ENCODE data around the gene SDK1. TPM values are rescaled to one million over a fixed set of nuclear protein-coding genes. Genes with fewer than 3 reads are reported as not detected.

SDK1 gene
- total RNA-seq, 1 donor from 2014 or later: 16.7 TPM

DNA sequence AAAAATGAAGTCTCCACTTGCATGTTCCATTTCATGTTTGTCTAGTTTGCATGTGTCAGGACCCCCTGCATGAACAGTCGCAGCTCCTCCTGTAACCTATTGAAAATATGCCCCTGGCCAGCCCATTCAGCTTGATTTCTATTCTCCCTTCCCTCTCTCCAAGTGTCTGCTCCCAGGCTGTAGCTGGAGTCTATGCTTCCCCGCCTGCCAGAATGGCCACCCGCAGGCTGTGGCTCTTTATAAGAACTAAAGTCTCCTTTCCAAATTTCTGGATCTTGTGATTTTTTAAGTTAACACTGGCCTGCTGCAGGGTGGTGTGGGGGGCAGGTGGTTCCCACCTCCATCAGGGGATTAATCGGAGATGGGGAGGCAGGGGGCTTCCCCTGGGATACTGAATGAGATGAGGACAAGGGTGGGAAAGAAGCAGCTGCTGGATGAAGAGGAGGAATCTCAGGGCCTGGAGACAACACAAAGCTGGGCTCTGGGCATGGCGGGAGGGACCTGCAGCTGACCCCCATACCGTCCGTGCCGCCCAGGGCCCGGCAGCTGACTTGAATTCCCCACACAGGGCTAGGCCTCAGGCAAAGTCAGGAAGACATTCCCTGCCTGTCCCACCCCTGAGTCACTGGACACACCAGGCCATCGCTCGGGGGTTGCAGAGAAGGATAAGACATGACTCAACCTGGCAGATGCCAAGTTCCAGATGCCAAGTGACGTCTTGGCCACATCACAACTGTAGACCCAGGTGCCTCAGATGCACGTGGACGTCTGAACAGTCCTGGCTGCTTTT lies 981.6 kb downstream of the SDK1 start:
- TF ChIP-seq POLR2A (IDR thresholded peaks at IDR 0.05) (no peak), POLR2AphosphoS5 (IDR thresholded peaks at IDR 0.05; ENCODE audit: insufficient read depth in 1 of 2, low read depth in 1 of 2) (no peak)
- TF ChIP-seq, protein P1, sequence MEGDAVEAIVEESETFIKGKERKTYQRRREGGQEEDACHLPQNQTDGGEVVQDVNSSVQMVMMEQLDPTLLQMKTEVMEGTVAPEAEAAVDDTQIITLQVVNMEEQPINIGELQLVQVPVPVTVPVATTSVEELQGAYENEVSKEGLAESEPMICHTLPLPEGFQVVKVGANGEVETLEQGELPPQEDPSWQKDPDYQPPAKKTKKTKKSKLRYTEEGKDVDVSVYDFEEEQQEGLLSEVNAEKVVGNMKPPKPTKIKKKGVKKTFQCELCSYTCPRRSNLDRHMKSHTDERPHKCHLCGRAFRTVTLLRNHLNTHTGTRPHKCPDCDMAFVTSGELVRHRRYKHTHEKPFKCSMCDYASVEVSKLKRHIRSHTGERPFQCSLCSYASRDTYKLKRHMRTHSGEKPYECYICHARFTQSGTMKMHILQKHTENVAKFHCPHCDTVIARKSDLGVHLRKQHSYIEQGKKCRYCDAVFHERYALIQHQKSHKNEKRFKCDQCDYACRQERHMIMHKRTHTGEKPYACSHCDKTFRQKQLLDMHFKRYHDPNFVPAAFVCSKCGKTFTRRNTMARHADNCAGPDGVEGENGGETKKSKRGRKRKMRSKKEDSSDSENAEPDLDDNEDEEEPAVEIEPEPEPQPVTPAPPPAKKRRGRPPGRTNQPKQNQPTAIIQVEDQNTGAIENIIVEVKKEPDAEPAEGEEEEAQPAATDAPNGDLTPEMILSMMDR (IDR thresholded peaks at IDR 0.05): no peak

GRCh38 chr7:4286351-4286750 lies 985.3 kb downstream of the SDK1 start:
- Histone ChIP-seq H3K9me3 (no peaks in the 10 kb centered on the region), H3K4me3 (no peak overlapping the region), H3K4me1 (no peaks in the 10 kb centered on the region), H3K36me3 (no peaks in the 10 kb centered on the region), H3K27ac (no peak overlapping the region), H3K27me3 (no peaks in the 10 kb centered on the region)
- DNase-seq (ENCODE audit: extremely low spot score in 2 of 2): no peak
- intact Hi-C loops (cut with DNase I): no loop called here
- TF ChIP-seq POLR2A (IDR thresholded peaks at IDR 0.05): no peak
- no peak for TF ChIP-seq POLR2AphosphoS5 (IDR thresholded peaks at IDR 0.05; ENCODE audit: insufficient read depth in 1 of 2, low read depth in 1 of 2)
- TF ChIP-seq, protein P1 (IDR thresholded peaks at IDR 0.05): no peak

More for the DNA sequence above, 981.6 kb downstream of the SDK1 start:
- no peaks in the 10 kb centered on the region for H3K27me3 ChIP-seq
- no peaks in the 10 kb centered on the region for H3K36me3 ChIP-seq
- intact Hi-C loops (cut with DNase I): no loop called here
- H3K9me3 ChIP-seq: no peaks in the 10 kb centered on the region
- peak in 1 of 2 donors; percentile 93 for DNase-seq (ENCODE audit: extremely low spot score in 2 of 2)
- no peak overlapping the region for H3K4me3 ChIP-seq
- H3K4me1 ChIP-seq: no peaks in the 10 kb centered on the region
- no peak overlapping the region for H3K27ac ChIP-seq

DNA sequence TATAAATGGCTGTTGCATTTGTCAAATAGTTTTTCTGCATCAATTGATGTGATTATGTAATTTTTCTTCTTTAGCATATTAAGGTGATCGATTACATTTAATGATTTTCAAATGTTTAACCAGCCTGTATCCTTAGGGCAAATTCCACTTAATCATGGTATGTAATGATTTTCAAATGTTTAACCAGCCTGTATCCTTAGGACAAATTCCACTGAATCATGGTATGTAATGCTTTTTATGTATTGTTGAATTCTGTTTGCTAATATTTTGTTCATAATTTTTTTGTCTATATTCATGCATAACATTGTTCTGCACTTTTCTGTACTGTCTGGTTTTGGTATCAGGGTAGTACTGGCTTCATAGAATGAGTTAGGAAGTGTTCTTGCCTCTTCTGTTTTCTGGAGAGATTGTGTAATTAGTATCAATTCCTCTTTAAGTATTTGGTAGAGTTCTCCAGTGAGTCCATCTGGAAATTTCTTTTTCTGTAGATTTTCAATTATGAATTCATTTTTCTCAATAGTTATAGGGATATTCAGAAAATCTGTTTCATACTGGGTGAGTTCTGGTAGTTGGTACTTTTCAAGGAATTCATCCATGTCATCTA lies 987.8 kb downstream of the SDK1 start:
- H3K9me3 ChIP-seq: peaks cover 8% of the 10 kb centered on the region
- intact Hi-C loops (cut with DNase I): no loop called here
- H3K4me3 ChIP-seq: no peak overlapping the region
- H3K4me1 ChIP-seq: no peaks in the 10 kb centered on the region
- TF ChIP-seq POLR2AphosphoS5 (IDR thresholded peaks at IDR 0.05; ENCODE audit: insufficient read depth in 1 of 2, low read depth in 1 of 2) (no peak), POLR2A (IDR thresholded peaks at IDR 0.05) (no peak)
- TF ChIP-seq, protein P1 (IDR thresholded peaks at IDR 0.05): no peak
- H3K27me3 ChIP-seq: no peaks in the 10 kb centered on the region
- no peak for DNase-seq (ENCODE audit: extremely low spot score in 2 of 2)
- no peaks in the 10 kb centered on the region for H3K36me3 ChIP-seq
- no peak overlapping the region for H3K27ac ChIP-seq

GRCh38 chr7:4297165-4297917 lies 996.3 kb downstream of the SDK1 start:
- H3K27me3 ChIP-seq: no peaks in the 10 kb centered on the region
- no peak overlapping the region for H3K4me3 ChIP-seq
- H3K27ac ChIP-seq: no peak overlapping the region
- DNase-seq (ENCODE audit: extremely low spot score in 2 of 2): no peak
- H3K9me3 ChIP-seq: peaks cover 8% of the 10 kb centered on the region
- intact Hi-C loops (cut with DNase I): no loop called here
- H3K36me3 ChIP-seq: no peaks in the 10 kb centered on the region
- H3K4me1 ChIP-seq: no peaks in the 10 kb centered on the region
- TF ChIP-seq, protein P1 (IDR thresholded peaks at IDR 0.05): no peak
- TF ChIP-seq POLR2A (IDR thresholded peaks at IDR 0.05) (no peak), POLR2AphosphoS5 (IDR thresholded peaks at IDR 0.05; ENCODE audit: insufficient read depth in 1 of 2, low read depth in 1 of 2) (no peak)

Measured in vagina (tissue), 2 donors.